Measurements from ENCODE around the gene UBXN10.

GRCh38 chr1:20192871-20193411 is 7.0 kb downstream of the UBXN10 start:
- TF ChIP-seq CTCF (IDR thresholded peaks at IDR 0.05) (no peak), POLR2A (IDR thresholded peaks at IDR 0.05) (no peak)
